OCI-LY1 (cell line): ENCODE data around the gene KDM7A.
A peak's percentile ranks its signal among the peaks of the same experiment; 100 is the strongest.

Source experiments
- H2AFZ ChIP-seq: fragments of 200-600 bp; sonication (generic), shearing (Covaris generic); 2 replicates; pipeline ENCODE4 v1.6.0; 2014; ENCODE audit warnings: antibody characterized with exemption, mild to moderate bottlenecking, low read length
- H3F3A ChIP-seq: fragments of 200-600 bp; sonication (generic), shearing (Covaris generic); 2 replicates; pipeline ENCODE4 v1.6.0; 2014; ENCODE audit warnings: mild to moderate bottlenecking, antibody characterized with exemption, low read length, moderate library complexity; ENCODE audit not compliant: insufficient read depth
- H3K27ac ChIP-seq: fragments of 200-600 bp; sonication (generic); 2 replicates; pipeline ENCODE4 v1.5.1; 2014; ENCODE audit warnings: low read length, mixed run types, mild to moderate bottlenecking, low read depth; ENCODE audit not compliant: poor library complexity, severe bottlenecking
- H3K27me3 ChIP-seq: fragments of 200-600 bp; sonication (generic); 2 replicates; pipeline ENCODE4 v1.6.0; 2014; ENCODE audit warnings: antibody characterized with exemption, mild to moderate bottlenecking, low read length, moderate library complexity; ENCODE audit not compliant: insufficient read depth
- H3K36me3 ChIP-seq: fragments of 200-600 bp; sonication (generic); 2 replicates; pipeline ENCODE4 v1.6.1; 2014; ENCODE audit warnings: mild to moderate bottlenecking, antibody characterized with exemption, low read length, moderate library complexity, mixed read lengths; ENCODE audit not compliant: insufficient read depth
- H3K4me1 ChIP-seq: fragments of 200-600 bp; sonication (generic); 2 replicates; pipeline ENCODE4 v1.5.1; 2014; ENCODE audit warnings: mild to moderate bottlenecking, low read length, moderate library complexity; ENCODE audit not compliant: insufficient read depth, severe bottlenecking
- H3K4me2 ChIP-seq: fragments of 200-600 bp; sonication (generic), shearing (Covaris generic); 2 replicates; pipeline ENCODE4 v1.6.1; 2014; ENCODE audit warnings: low read length
- H3K4me3 ChIP-seq: fragments of 200-600 bp; sonication (generic); 2 replicates; pipeline ENCODE4 v1.5.1; 2014; ENCODE audit warnings: low read length, low read depth, mild to moderate bottlenecking, mixed read lengths; ENCODE audit not compliant: poor library complexity, severe bottlenecking
- H3K79me2 ChIP-seq: fragments of 200-600 bp; shearing (Covaris generic); 2 replicates; pipeline ENCODE4 v1.6.1; 2016; ENCODE audit warnings: mixed run types, low read length, mixed read lengths; ENCODE audit not compliant: insufficient read depth
- H3K9ac ChIP-seq: fragments of 200-600 bp; sonication (generic), shearing (Covaris generic); 2 replicates; pipeline ENCODE4 v1.6.1; 2014; ENCODE audit warnings: mild to moderate bottlenecking, low read length, mixed read lengths
- H3K9me2 ChIP-seq: fragments of 200-600 bp; sonication (generic), shearing (Covaris generic); 2 replicates; pipeline ENCODE4 v1.6.1; 2014; ENCODE audit warnings: low read depth, mild to moderate bottlenecking, low read length, mixed read lengths
- H3K9me3 ChIP-seq: fragments of 200-600 bp; shearing (Covaris generic); 2 replicates; pipeline ENCODE4 v1.6.1; 2014; ENCODE audit warnings: low read length, mixed read lengths
- H4K20me1 ChIP-seq: fragments of 200-600 bp; sonication (generic), shearing (Covaris generic); 2 replicates; pipeline ENCODE4 v1.6.0; 2016; ENCODE audit warnings: mild to moderate bottlenecking, low read length; ENCODE audit not compliant: insufficient read depth
- CTCF ChIP-seq: fragments of 200-600 bp; sonication (generic), shearing (Covaris generic); IDR thresholded peaks from 2 replicates; pipeline ENCODE4 v1.5.1; 2017; ENCODE audit warnings: mild to moderate bottlenecking, antibody characterized with exemption, low read length, moderate library complexity, mixed read lengths
- EZH2 ChIP-seq: fragments of 200-600 bp; sonication (generic), shearing (Covaris generic); IDR thresholded peaks from 2 replicates; pipeline ENCODE4 v1.8.0; 2017; ENCODE audit warnings: borderline replicate concordance, mixed run types, mild to moderate bottlenecking, antibody characterized with exemption, low read length, moderate library complexity, mixed read lengths

KDM7A gene

DNA sequence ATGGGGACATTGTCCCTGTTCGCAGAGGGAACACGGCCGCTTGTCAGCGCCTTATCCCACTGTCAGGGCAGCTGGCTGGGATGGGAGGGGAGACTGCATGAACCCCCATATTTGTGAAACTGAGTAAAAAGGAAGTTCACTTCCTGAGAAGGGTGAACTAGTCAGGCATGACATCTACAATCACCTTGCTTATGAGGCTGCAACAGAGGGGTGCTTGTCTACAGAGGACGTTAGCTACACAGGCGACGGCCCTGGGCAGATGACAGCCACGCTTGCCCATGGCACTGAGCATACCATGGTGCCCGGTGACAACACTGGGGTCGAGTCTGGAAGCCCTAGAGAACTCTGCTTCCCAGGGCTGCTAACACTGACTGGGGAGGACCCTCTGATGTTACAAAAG lies 46.0 kb upstream of the KDM7A start:
- no peak overlapping the region for H3K27ac ChIP-seq
- H3K9ac ChIP-seq = no peak overlapping the region
- H3K9me3 ChIP-seq = peaks cover 2% of the 10 kb centered on the region; the same call in 1 of the 2 replicates
- no peaks in the 10 kb centered on the region for H3K9me2 ChIP-seq
- TF ChIP-seq EZH2 (no peak), CTCF (no peak)
- no peak overlapping the region for H2AFZ ChIP-seq
- H4K20me1 ChIP-seq = no peaks in the 10 kb centered on the region
- no peaks in the 10 kb centered on the region for H3K79me2 ChIP-seq
- peaks cover 4% of the 10 kb centered on the region; the same call in 1 of the 2 replicates for H3K27me3 ChIP-seq
- H3K4me2 ChIP-seq = peak overlapping the region; percentile 3; the same call in 1 of the 2 replicates
- H3F3A ChIP-seq = no peaks in the 10 kb centered on the region
- H3K4me1 ChIP-seq = peaks cover 8% of the 10 kb centered on the region
- H3K4me3 ChIP-seq = no peak overlapping the region
- H3K36me3 ChIP-seq = no peaks in the 10 kb centered on the region

GRCh38 chr7:140219672-140220524 lies 43.1 kb upstream of the KDM7A start:
- no peak overlapping the region for H3K27ac ChIP-seq
- no peaks in the 10 kb centered on the region for H3F3A ChIP-seq
- H4K20me1 ChIP-seq = no peaks in the 10 kb centered on the region
- no peak overlapping the region for H3K4me2 ChIP-seq
- H3K4me1 ChIP-seq = peaks cover 8% of the 10 kb centered on the region
- H3K27me3 ChIP-seq = peaks cover 10% of the 10 kb centered on the region; the same call in 1 of the 2 replicates
- no peak overlapping the region for H3K4me3 ChIP-seq
- no peak overlapping the region for H3K9ac ChIP-seq
- no peak overlapping the region for H2AFZ ChIP-seq
- no peaks in the 10 kb centered on the region for H3K79me2 ChIP-seq
- TF ChIP-seq CTCF = no peak
- TF ChIP-seq EZH2 = no peak
- H3K9me2 ChIP-seq = no peaks in the 10 kb centered on the region
- no peaks in the 10 kb centered on the region for H3K36me3 ChIP-seq
- peaks cover 6% of the 10 kb centered on the region; the same call in 1 of the 2 replicates for H3K9me3 ChIP-seq

GRCh38 chr7:140218656-140219055 lies 41.9 kb upstream of the KDM7A start:
- Histone ChIP-seq H3K4me3 (no peak overlapping the region), H3K4me2 (no peak overlapping the region), H3K79me2 (no peaks in the 10 kb centered on the region), H3K27me3 (peaks cover 10% of the 10 kb centered on the region; the same call in 1 of the 2 replicates), H3K27ac (no peak overlapping the region), H3K4me1 (peaks cover 8% of the 10 kb centered on the region), H4K20me1 (no peaks in the 10 kb centered on the region), H3K9me3 (peaks cover 6% of the 10 kb centered on the region; the same call in 1 of the 2 replicates), H2AFZ (no peak overlapping the region), H3K9ac (no peak overlapping the region), H3K9me2 (no peaks in the 10 kb centered on the region), H3K36me3 (no peaks in the 10 kb centered on the region), H3F3A (no peaks in the 10 kb centered on the region)
- no peak for TF ChIP-seq EZH2
- TF ChIP-seq CTCF = no peak
